ENCODE measurements around the gene DUS3L.
"Not testable (repeated sequence)": the region's sequence is repeated elsewhere in the genome, so short reads cannot be mapped to it uniquely, and the experiment has no call there.

DNA sequence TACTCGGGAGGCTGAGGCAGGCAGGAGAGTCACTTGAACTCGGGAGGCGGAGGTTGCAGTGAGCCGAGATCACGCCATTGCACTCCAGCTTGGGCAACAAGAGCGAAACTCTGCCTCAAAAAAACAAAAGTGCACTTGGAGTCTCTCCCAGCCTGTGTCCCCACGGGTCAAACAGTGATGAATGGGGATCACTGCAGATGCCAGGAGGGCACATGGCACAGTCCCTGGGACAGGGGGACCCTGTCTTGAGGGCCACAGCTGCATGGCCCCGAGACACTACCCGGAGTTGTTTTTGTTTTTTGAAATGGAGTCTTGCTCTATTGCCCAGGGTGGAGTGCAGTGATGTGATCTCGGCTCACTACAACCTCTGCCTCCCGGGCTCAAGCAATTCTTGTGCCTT lies 10.0 kb downstream of the DUS3L start:
- TF ChIP-seq, protein P1, sequence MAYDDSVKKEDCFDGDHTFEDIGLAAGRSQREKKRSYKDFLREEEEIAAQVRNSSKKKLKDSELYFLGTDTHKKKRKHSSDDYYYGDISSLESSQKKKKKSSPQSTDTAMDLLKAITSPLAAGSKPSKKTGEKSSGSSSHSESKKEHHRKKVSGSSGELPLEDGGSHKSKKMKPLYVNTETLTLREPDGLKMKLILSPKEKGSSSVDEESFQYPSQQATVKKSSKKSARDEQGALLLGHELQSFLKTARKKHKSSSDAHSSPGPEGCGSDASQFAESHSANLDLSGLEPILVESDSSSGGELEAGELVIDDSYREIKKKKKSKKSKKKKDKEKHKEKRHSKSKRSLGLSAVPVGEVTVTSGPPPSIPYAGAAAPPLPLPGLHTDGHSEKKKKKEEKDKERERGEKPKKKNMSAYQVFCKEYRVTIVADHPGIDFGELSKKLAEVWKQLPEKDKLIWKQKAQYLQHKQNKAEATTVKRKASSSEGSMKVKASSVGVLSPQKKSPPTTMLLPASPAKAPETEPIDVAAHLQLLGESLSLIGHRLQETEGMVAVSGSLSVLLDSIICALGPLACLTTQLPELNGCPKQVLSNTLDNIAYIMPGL (CRISPR knock-in tag; IDR thresholded peaks at IDR 0.05) = not testable (repeated sequence)
- TF ChIP-seq, protein P2, sequence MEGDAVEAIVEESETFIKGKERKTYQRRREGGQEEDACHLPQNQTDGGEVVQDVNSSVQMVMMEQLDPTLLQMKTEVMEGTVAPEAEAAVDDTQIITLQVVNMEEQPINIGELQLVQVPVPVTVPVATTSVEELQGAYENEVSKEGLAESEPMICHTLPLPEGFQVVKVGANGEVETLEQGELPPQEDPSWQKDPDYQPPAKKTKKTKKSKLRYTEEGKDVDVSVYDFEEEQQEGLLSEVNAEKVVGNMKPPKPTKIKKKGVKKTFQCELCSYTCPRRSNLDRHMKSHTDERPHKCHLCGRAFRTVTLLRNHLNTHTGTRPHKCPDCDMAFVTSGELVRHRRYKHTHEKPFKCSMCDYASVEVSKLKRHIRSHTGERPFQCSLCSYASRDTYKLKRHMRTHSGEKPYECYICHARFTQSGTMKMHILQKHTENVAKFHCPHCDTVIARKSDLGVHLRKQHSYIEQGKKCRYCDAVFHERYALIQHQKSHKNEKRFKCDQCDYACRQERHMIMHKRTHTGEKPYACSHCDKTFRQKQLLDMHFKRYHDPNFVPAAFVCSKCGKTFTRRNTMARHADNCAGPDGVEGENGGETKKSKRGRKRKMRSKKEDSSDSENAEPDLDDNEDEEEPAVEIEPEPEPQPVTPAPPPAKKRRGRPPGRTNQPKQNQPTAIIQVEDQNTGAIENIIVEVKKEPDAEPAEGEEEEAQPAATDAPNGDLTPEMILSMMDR (IDR thresholded peaks at IDR 0.05) = not testable (repeated sequence)
- TF ChIP-seq, protein P3, sequence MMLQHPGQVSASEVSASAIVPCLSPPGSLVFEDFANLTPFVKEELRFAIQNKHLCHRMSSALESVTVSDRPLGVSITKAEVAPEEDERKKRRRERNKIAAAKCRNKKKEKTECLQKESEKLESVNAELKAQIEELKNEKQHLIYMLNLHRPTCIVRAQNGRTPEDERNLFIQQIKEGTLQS (CRISPR knock-in tag; conservative IDR thresholded peaks at IDR 0.05) = not testable (repeated sequence)
- TF ChIP-seq GABPB1 (CRISPR knock-in tag; IDR thresholded peaks at IDR 0.05); NFYB (CRISPR knock-in tag; conservative IDR thresholded peaks at IDR 0.05; ENCODE audit: low read depth): not testable (repeated sequence)
- TF ChIP-seq, protein P4, sequence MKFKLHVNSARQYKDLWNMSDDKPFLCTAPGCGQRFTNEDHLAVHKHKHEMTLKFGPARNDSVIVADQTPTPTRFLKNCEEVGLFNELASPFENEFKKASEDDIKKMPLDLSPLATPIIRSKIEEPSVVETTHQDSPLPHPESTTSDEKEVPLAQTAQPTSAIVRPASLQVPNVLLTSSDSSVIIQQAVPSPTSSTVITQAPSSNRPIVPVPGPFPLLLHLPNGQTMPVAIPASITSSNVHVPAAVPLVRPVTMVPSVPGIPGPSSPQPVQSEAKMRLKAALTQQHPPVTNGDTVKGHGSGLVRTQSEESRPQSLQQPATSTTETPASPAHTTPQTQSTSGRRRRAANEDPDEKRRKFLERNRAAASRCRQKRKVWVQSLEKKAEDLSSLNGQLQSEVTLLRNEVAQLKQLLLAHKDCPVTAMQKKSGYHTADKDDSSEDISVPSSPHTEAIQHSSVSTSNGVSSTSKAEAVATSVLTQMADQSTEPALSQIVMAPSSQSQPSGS (CRISPR knock-in tag; IDR thresholded peaks at IDR 0.05; ENCODE audit: borderline replicate concordance, low read depth) = not testable (repeated sequence)

All from WTC11 (cell line).